GM23338 (cell line): ENCODE results near the gene ANKRD44. TPM values are rescaled to one million over a fixed set of nuclear protein-coding genes. Genes with fewer than 3 reads are reported as not detected.

ENCODE experiments used
- ATAC-seq: fragments of 200-7000 bp; cut with Tn5 transposase; 3 replicates; pipeline ENCODE4 v1.9.1; 2020
- DNase-seq: peaks from one replicate; pipeline ENCODE4 v3.0.0-alpha.2; 2015; ENCODE audit warnings: low spot score
- H2AFZ ChIP-seq: fragments of 200-600 bp; sonication (generic); 2 replicates; pipeline ENCODE4 v1.8.0; 2016; ENCODE audit warnings: antibody characterized with exemption, mild to moderate bottlenecking, moderate library complexity
- H3F3A ChIP-seq: fragments of 200-600 bp; sonication (generic); replicated peaks from 2 replicates; pipeline ENCODE4 v1.8.0; 2017; ENCODE audit warnings: antibody characterized with exemption, mixed run types, low read depth
- H3K27ac ChIP-seq: fragments of 200-600 bp; sonication (generic); 2 replicates; pipeline ENCODE4 v1.6.1; 2016; ENCODE audit warnings: low read depth
- H3K27me3 ChIP-seq: fragments of 200-600 bp; sonication (generic); 2 replicates; pipeline ENCODE4 v1.8.0; 2016; ENCODE audit warnings: mild to moderate bottlenecking, mixed run types, moderate library complexity; ENCODE audit not compliant: insufficient read depth
- H3K36me3 ChIP-seq: fragments of 200-600 bp; sonication (generic); 2 replicates; pipeline ENCODE4 v1.8.0; 2016; ENCODE audit warnings: mild to moderate bottlenecking; ENCODE audit not compliant: insufficient read depth
- H3K4me1 ChIP-seq: fragments of 200-600 bp; sonication (generic); 2 replicates; pipeline ENCODE4 v1.8.0; 2016; ENCODE audit warnings: mild to moderate bottlenecking, moderate library complexity; ENCODE audit not compliant: insufficient read depth
- H3K4me2 ChIP-seq: fragments of 200-600 bp; sonication (generic); 2 replicates; pipeline ENCODE4 v1.7.1; 2017; ENCODE audit warnings: mixed run types
- H3K4me3 ChIP-seq: fragments of 200-600 bp; sonication (generic); 2 replicates; pipeline ENCODE4 v1.6.1; 2016; ENCODE audit warnings: mixed run types
- H3K79me2 ChIP-seq: fragments of 200-600 bp; sonication (generic); replicated peaks from 2 replicates; pipeline ENCODE4 v1.8.0; 2017; ENCODE audit warnings: mild to moderate bottlenecking; ENCODE audit not compliant: insufficient read depth
- H3K9me2 ChIP-seq: fragments of 200-600 bp; sonication (generic); 2 replicates; pipeline ENCODE4 v1.8.0; 2017; ENCODE audit not compliant: insufficient read depth
- H4K20me1 ChIP-seq: fragments of 200-600 bp; sonication (generic); replicated peaks from 2 replicates; pipeline ENCODE4 v1.8.0; 2017; ENCODE audit warnings: mild to moderate bottlenecking; ENCODE audit not compliant: insufficient read depth
- H3K27ac Mint-ChIP-seq: 2 replicates; pipeline ENCODE4 v1.8.0; 2020; ENCODE audit warnings: inconsistent platforms, mild to moderate bottlenecking, moderate library complexity, mixed read lengths
- H3K27me3 Mint-ChIP-seq: 3 replicates; pipeline ENCODE4 v1.8.0; 2022; ENCODE audit warnings: low read depth, mild to moderate bottlenecking, moderate library complexity, mixed read lengths, inconsistent platforms; ENCODE audit not compliant: insufficient read depth, poor library complexity
- H3K36me3 Mint-ChIP-seq: 3 replicates; pipeline ENCODE4 v1.8.0; 2021; ENCODE audit warnings: low read depth, mild to moderate bottlenecking, inconsistent platforms, moderate library complexity, mixed read lengths
- H3K4me1 Mint-ChIP-seq: 3 replicates; pipeline ENCODE4 v1.8.0; 2020; ENCODE audit warnings: mild to moderate bottlenecking, inconsistent platforms, mixed read lengths
- H3K4me3 Mint-ChIP-seq: 3 replicates; pipeline ENCODE4 v1.8.0; 2021; ENCODE audit warnings: moderate library complexity, mild to moderate bottlenecking, inconsistent platforms, mixed read lengths
- H3K9me3 Mint-ChIP-seq: 3 replicates; pipeline ENCODE4 v1.8.0; 2020; ENCODE audit warnings: moderate library complexity, mild to moderate bottlenecking, inconsistent platforms, mixed read lengths
- CTCF ChIP-seq, 2 experiments: fragments of 200-600 bp in 1 of 2; sonication (generic) in 1 of 2; conservative IDR thresholded peaks; 2 replicates each; pipeline versions ENCODE4 v1.5.1 to v1.6.1; 2016 to 2017; ENCODE audit warnings: antibody characterized with exemption in 2 of 2, low read depth in 2 of 2, mild to moderate bottlenecking in 2 of 2, moderate library complexity in 1 of 2
- ETS1 ChIP-seq: IDR thresholded peaks from 2 replicates; pipeline ENCODE4 v1.6.1; 2016; ENCODE audit warnings: antibody characterized with exemption
- EZH2 ChIP-seq: fragments of 200-600 bp; sonication (generic); IDR thresholded peaks from one replicate; pipeline ENCODE4 v1.8.0; 2017; ENCODE audit warnings: antibody characterized with exemption, mild to moderate bottlenecking, low read depth; ENCODE audit not compliant: unreplicated experiment
- EZH2phosphoT487 ChIP-seq: fragments of 200-600 bp; sonication (generic); IDR thresholded peaks from one replicate; pipeline ENCODE4 v1.8.1; 2018; ENCODE audit warnings: antibody characterized with exemption; ENCODE audit not compliant: unreplicated experiment
- JUNB ChIP-seq: IDR thresholded peaks from one replicate; pipeline ENCODE4 v1.6.1; 2016; ENCODE audit warnings: antibody characterized with exemption; ENCODE audit not compliant: unreplicated experiment
- NANOG ChIP-seq: IDR thresholded peaks from 2 replicates; pipeline ENCODE4 v1.6.1; 2016; ENCODE audit warnings: antibody characterized with exemption, borderline replicate concordance
- POLR2AphosphoS5 ChIP-seq: IDR thresholded peaks from 2 replicates; pipeline ENCODE4 v1.6.1; 2016; ENCODE audit warnings: antibody characterized with exemption, low read depth
- REST ChIP-seq: IDR thresholded peaks from one replicate; pipeline ENCODE4 v1.6.1; 2018; ENCODE audit warnings: antibody characterized with exemption; ENCODE audit not compliant: unreplicated experiment
- STAT1 ChIP-seq: IDR thresholded peaks from one replicate; pipeline ENCODE4 v1.6.1; 2016; ENCODE audit warnings: antibody characterized with exemption; ENCODE audit not compliant: unreplicated experiment
- ZNF331 ChIP-seq: fragments of 250-450 bp; sonication (Bioruptor Pico); IDR thresholded peaks from 2 replicates; pipeline ENCODE4 v1.5.0; 2020; ENCODE audit warnings: low read depth, mild to moderate bottlenecking, moderate library complexity
- polyA plus RNA-seq: library from polyadenylated mRNA; unstranded; fragments of >200 nt; fragmentation: Nextera tagmentation; extraction: Ambion mirVana; gene quantifications from 2 replicates; pipeline ENCODE4 v1.2.1, GENCODE V29; 2016
- total RNA-seq: library from RNA; depleted of rRNA; stranded (reverse); fragments of >200 nt; shearing (Covaris generic); gene quantifications from 2 replicates; pipeline ENCODE4 v1.2.3, GENCODE V29; 2014

ANKRD44 gene
- total and polyA plus RNA-seq, 2 experiments from 2014 or later: 0.44 to 0.56 TPM

GRCh38 chr2:197248001-197248401, 62.6 kb downstream of the ANKRD44 start (continued):
- no peak for TF ChIP-seq STAT1
- TF ChIP-seq POLR2AphosphoS5: no peak
- no peak for TF ChIP-seq REST
- no peak for TF ChIP-seq EZH2
- no peak for TF ChIP-seq JUNB
- no peak for TF ChIP-seq ETS1
- TF ChIP-seq NANOG: no peak
- no peak for TF ChIP-seq ZNF331 (CRISPR knock-in tag)
- TF ChIP-seq EZH2phosphoT487: no peak

- no peak for DNase-seq
- no peaks in the 10 kb centered on the region for H3F3A ChIP-seq
- H3K27ac Mint-ChIP-seq: no peak overlapping the region
- H3K4me3 ChIP-seq: no peak overlapping the region
- no peaks in the 10 kb centered on the region for H3K36me3 Mint-ChIP-seq
- no peaks in the 10 kb centered on the region for H3K27me3 ChIP-seq
- H3K27ac ChIP-seq: no peak overlapping the region
- no peak for ATAC-seq
- H3K79me2 ChIP-seq: no peaks in the 10 kb centered on the region
- no peak overlapping the region for H2AFZ ChIP-seq
- H4K20me1 ChIP-seq: no peaks in the 10 kb centered on the region
- H3K9me3 Mint-ChIP-seq: no peaks in the 10 kb centered on the region
- no peaks in the 10 kb centered on the region for H3K27me3 Mint-ChIP-seq
- H3K4me2 ChIP-seq: no peak overlapping the region
- H3K9me2 ChIP-seq: no peaks in the 10 kb centered on the region
- no peaks in the 10 kb centered on the region for H3K36me3 ChIP-seq
- no peaks in the 10 kb centered on the region for H3K4me1 Mint-ChIP-seq
- H3K4me3 Mint-ChIP-seq: no peak overlapping the region
- H3K4me1 ChIP-seq: no peaks in the 10 kb centered on the region
- no peak for TF ChIP-seq REST
- TF ChIP-seq STAT1: no peak
- no peak for TF ChIP-seq ETS1
- TF ChIP-seq CTCF (conservative IDR thresholded peaks at IDR 0.05; ENCODE audit: low read depth in 2 of 2): no peak
Observed at GRCh38 chr2:197247083-197247482, 63.5 kb downstream of the ANKRD44 start.
